GDM1 (cell line): ENCODE data around the gene IGLL1.
"Not testable (repeated sequence)": the region's sequence is repeated elsewhere in the genome, so short reads cannot be mapped to it uniquely, and the experiment has no call there.

Source experiments
- DNase-seq: peaks from one replicate; lab custom pipeline; 2025; lab: John Stamatoyannopoulos, UW

The IGLL1 gene

GRCh38 chr22:23579870-23580575 lies at the start of gene IGLL1:
TSS of gene IGLL1 (minus strand) at chr22:23580290. CDS start at chr22:23580190, 100 bp downstream.
- no peak for DNase-seq

GRCh38 chr22:23628056-23628743 lies 48.1 kb upstream of the IGLL1 start:
- DNase-seq = not testable (repeated sequence)

GRCh38 chr22:23627401-23628055 lies 47.4 kb upstream of the IGLL1 start:
- DNase-seq = not testable (repeated sequence)

DNA sequence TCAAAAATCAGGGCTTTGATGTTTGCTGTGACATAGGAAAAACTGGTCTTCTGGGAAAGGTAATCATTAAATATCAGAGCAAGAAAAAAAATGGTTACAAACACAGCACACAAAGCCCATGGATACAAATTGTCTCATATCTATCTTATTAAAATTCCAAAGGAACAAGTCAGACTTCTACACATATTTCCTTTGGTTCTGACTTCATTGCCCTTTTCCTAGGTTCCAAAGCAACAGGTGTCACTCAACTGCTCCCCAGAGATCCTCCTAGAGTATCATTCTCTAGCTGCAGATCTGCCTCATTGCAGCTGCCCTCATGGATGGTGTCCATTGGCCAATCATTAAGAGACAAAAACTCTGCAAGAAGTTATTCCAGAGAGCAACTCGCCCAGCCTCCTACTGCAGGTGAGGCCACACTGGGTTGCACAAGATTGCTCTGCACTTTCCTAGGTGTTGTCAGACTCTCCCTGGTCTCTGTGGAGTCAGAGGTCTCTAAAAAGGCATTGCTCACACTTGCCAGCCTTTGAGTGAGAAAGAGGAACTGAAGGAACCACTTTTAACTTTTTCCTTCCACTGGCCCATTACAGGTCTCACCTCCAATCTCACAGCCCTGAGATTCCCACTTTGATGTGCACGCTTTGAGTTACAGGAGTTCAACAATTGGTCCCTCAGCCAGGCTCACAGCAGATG lies 46.3 kb upstream of the IGLL1 start:
- no peak for DNase-seq

DNA sequence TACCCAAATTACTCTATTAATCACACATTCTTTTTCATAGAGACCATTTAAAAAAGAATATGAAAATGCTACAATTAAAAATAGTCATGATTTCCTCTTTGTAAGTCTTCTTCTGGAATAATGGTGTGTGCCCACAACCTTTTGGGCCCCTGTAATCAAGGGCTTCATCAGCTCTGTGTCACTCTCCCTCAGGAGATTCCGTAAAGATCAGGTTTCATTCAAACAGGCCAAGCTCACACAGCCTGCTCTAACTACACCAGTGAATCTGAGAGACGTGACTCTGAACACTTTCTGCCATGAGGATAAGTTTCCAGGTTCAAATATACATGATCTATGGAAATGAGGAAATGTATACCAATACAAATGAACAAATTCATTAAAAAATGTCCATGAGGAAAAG lies 42.5 kb upstream of the IGLL1 start:
- DNase-seq = no peak

DNA sequence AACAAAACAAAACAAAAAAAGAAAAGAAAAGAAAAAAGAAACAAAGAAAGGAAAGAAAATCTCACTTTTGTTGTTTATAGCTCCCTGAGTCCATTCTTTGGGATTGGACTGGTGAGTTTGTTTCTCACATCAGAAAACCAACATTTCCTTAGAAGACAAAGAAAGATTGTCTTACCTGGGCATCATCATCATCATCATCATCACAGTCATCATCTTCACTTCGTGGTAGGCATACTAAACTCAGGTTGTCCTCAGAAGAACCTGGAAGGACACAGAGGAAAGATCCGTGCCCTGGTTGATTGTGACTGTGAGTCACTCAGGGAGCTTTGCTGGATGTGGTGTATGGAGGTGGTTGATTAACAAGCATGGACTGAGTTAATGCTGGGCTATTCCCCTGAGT lies 41.8 kb upstream of the IGLL1 start:
- not testable (repeated sequence) for DNase-seq

DNA sequence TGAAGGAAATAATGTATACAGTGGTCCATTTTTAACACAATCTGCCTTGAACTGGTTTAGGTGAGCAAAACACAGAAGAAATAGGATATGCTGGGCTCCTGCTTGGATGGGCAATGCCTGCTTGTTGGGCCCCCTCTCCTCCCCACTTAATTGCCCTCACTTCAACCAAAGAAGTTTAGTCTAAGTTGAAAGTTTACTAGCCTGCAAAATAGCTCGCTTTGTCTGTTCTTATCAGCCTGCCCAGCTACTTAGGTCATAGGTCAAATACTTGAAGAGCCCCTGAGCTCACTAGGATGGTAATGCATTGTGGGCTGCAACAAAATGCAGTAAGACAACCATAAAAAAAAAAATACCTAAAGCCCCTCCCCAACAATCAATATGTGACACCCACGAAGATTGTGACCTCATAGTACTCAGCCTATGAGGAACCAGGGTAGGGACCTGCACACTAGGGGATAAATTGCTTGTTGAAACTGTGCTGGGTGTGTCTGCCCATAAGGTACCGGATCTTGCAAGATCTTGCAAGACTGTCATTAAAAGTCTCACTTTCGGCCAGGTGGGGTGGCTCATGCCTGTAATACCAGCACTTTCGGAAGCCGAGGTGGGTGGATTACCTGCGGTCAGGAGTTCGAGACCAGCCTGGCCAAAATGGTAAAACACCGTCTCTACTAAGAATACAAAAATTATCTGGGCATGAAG lies 41.1 kb upstream of the IGLL1 start:
- no peak for DNase-seq

- no peak for DNase-seq
These were observed 33.3 kb upstream of the IGLL1 start for GRCh38 chr22:23613193-23613972.

DNA sequence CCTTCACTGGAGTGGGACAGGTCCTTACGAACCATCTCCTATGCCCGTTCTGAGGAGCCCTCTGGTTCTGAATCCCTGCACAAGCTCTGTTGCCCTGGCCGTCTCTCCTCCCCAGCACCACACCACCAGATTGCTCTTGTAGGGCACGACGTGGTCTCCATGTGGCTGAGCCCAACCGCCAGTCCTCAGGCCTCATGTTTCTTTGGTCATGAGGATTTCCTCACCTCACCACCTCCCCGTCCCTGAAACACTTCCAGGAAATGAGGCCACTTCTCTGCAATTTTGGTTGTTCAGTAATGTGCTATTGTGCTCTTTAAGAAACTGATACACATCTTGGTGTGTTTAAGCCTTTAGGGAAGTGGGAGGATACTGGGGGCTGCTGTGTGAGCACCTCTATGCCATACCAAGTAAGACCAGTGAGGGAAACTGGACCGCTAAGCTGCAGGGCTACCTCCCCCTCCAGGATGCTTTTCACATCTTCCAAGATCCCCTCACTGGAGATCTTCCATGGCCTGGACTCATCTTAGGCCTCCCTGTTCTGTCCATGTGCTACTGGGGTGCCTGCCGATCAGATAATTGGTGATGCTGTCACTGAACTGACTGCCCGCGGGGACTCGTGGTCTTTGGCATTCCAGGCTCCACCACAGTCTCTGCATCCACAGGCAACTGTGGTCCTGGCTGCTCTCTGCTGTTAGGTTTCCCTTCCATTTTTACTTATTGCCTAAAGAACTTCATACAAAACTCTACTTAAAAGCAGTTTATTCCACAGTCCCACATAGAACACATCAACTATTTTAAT lies 30.1 kb upstream of the IGLL1 start:
- no peak for DNase-seq

DNA sequence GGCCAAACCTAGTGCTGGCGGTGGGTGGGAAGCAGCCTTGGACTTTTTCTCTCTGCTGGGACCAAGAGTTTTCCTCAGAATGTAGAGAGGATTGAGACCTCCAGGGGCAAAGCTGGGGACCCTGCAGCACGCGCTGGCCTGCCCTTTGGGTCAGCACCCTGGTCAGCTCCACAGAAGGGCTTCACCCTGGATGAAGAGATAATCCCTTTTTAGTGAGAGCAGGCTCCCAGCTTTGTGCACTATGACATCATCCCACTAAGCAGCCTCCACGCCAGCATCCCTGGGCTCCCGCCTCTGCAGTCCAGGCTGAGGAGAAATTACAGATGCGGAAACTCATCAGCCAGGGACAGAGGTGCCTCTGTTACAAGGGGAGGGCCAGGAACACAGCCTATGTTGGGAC lies 28.5 kb upstream of the IGLL1 start:
- DNase-seq = no peak

DNA sequence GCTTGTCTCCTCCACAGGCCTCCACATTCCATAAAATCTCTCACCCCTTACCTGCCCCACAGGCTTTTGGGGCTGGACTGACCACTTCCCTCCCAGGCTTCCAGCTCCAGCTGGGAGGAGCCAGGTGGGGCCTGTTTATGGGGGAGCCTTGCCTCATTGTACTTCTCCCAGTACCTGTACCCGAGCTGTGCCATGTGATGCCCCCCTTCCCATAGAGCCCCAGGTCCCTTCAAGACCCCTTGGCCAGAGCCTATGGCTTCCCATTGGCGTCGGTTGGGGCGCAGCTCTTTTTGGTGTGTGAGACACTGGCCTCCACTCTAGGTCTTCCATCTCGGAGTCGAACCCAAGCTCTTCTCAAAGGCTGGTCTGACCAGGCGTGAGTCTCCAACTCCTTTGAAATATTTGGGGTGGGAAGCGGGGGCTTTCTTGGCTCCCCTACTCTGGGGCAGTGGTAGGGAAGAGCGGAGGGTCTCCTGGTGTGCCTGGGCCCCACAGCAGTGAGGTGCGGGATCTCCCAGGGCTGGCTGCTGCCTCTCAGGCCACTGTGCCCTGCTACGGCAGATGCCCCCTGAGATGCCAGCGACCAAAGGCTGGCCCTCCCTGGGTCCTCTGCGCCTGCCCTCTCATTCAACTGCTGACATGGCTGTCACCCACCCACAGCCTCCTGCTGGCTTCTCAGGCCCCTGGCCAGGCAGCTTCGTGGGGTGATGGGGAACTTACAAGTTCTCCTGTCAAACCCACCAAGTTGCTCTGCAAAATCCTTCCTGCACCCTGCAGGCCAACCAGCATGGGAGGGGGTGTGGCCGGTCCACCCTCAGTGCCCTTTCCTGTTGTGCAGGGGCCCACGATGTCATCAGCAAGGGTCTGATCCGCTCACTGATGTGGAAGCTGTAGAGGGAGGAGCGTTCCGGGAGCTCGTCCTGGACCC lies 26.4 kb upstream of the IGLL1 start:
- DNase-seq = no peak

DNA sequence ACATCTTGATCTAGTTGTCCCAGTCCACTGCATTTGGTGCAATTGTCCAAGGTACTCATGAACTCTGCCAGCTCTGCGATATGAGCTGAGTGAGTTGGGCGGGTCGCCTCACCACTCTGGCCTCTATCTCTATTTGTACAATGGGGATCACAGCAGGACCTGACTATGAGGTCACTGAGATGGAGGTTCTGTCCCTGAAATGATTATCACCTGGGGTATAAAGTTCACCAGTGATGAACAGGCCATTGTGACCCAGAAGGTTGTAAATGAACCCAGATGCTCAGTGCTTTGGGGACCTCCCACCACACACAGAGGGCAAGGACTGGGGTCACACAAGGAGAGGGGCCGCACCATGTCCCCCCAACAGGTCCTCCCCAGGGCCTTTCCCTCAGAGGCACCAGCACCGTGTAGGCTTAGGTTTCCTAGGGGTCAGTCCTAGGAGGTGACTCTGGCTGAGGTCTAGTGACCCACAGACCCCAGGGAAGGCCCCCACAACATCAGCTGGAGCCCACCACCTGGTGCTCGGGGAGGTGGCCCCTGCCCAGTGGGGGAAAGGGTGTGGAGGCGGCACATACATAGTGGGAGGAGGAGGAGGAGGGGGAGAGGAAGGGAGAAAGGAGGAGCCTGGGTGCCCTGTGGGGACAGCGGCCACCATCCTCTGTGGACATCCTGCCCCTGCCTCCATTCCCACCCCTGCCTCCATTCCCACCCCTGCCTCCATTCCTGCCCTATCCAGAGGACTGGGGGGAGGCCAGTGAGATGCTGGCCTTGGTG lies 25.0 kb upstream of the IGLL1 start:
- no peak for DNase-seq

- no peak for DNase-seq
These were observed 23.2 kb upstream of the IGLL1 start for GRCh38 chr22:23603266-23603665.

DNA sequence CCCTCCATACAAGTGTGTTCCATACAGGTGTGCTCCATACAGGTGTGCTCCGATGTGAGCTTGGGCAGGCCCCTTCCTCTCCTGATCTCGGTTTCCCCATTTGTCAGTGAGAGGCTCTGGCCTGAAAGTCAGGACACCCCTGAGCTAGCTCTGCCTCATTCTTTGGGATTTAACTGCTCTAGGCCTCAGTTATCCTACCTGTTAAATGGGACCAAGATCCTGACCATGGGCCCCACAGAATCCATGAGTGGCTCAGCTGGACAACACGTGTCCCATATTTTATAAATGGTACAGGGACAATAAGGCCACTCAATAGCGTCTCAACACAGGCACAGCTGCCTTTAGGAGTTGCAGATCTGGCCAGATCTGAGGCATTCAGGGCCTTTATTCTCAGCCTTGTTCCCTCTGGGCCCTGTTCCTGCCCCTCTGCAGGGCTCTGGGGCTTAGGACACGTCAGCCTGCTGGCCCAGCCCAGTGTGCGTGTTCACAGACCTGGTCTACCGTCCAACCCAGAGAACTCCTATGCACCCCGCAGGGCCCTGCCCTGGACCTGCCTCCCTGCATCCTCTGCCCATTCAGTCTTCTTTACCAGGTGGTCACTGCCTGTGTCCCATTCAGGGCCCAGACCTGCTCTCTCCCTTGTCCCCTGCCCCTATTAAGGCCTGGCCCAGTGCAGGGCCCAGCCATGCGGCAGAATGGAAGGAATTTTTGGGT lies 18.9 kb upstream of the IGLL1 start:
- DNase-seq = no peak

- DNase-seq = not testable (repeated sequence)
These were observed 17.6 kb upstream of the IGLL1 start for GRCh38 chr22:23597576-23598268.

GRCh38 chr22:23595904-23596303 lies 15.8 kb upstream of the IGLL1 start:
- not testable (repeated sequence) for DNase-seq

- no peak for DNase-seq
These were observed 11.8 kb upstream of the IGLL1 start for GRCh38 chr22:23591846-23592245.
